GM20431 (cell line): ENCODE measurements around the gene DUSP1.

ENCODE experiments used
- in situ Hi-C: fragments of 300-500 bp; cut with MseI, MboI; formaldehyde crosslinking; loops from one replicate; pipeline ENCODE4 v1.15.0; 2020; ENCODE audit warnings: low sequenced_read_pairs; ENCODE audit not compliant: unreplicated experiment

Gene DUSP1

GRCh38 chr5:172766287-172767108 lies 4.5 kb downstream of the DUSP1 start:
- in situ Hi-C loops, result no loop called here

GRCh38 chr5:172765766-172766286 lies 5.2 kb downstream of the DUSP1 start:
- in situ Hi-C loops, result no loop called here

GRCh38 chr5:172764861-172765765 lies 5.9 kb downstream of the DUSP1 start:
- in situ Hi-C loops, result no loop called here

GRCh38 chr5:172763120-172763464 lies 7.9 kb downstream of the DUSP1 start:
- in situ Hi-C loops, result no loop called here

- in situ Hi-C loops, result no loop called here
Observed at GRCh38 chr5:172762214-172763119, 8.5 kb downstream of the DUSP1 start.

- in situ Hi-C loops, result no loop called here
Observed at GRCh38 chr5:172760959-172761358, 10.0 kb downstream of the DUSP1 start.

GRCh38 chr5:172760136-172760535 lies 10.9 kb downstream of the DUSP1 start:
- in situ Hi-C loops, result no loop called here

GRCh38 chr5:172758834-172759149 lies 12.2 kb downstream of the DUSP1 start:
- in situ Hi-C loops, result no loop called here

- in situ Hi-C loops, result no loop called here
Observed at GRCh38 chr5:172758077-172758833, 12.7 kb downstream of the DUSP1 start.

- in situ Hi-C loops, result no loop called here
Observed at GRCh38 chr5:172757394-172758010, 13.5 kb downstream of the DUSP1 start.

GRCh38 chr5:172756764-172757393 lies 14.1 kb downstream of the DUSP1 start:
- in situ Hi-C loops, result no loop called here

- in situ Hi-C loops, result no loop called here
Observed at GRCh38 chr5:172754596-172755356, 16.2 kb downstream of the DUSP1 start.

- in situ Hi-C loops, result no loop called here
Observed at GRCh38 chr5:172753101-172753500, 17.9 kb downstream of the DUSP1 start.

GRCh38 chr5:172751761-172752510 lies 19.1 kb downstream of the DUSP1 start:
- in situ Hi-C loops, result no loop called here

GRCh38 chr5:172749881-172750633 lies 20.9 kb downstream of the DUSP1 start:
- in situ Hi-C loops, result no loop called here

- in situ Hi-C loops, result no loop called here
Observed at GRCh38 chr5:172749076-172749475, 21.9 kb downstream of the DUSP1 start.
